HG02610 (cell line): ENCODE results near the gene KASH5.

Source experiments
- ATAC-seq: cut with Tn5 transposase; IDR thresholded peaks from one replicate; pipeline ENCODE4 v1.9.1; 2021; ENCODE audit warnings: mild to moderate bottlenecking, moderate library complexity; ENCODE audit not compliant: unreplicated experiment

Gene KASH5

DNA sequence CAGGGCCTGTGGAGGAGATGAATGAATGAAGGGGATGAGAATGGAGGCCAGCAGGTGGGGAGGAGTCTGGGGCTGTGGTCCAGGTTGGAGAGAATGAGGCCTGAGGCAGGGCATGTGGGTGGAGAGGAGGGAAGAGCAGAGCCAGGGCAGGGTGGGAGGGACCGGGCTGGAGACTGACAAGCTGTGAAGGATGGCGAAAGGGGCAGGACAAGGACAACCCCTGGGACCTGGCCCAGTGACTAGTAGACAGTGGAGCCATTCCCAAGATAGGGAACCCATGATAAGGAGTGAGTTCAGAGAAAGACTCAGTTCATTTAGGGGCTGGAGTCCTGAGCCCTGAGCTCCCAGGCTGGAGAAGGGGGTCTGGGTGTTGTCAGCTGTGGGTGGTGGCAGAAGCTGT, 32.2 kb downstream of the KASH5 start:
- ATAC-seq = no peak

DNA sequence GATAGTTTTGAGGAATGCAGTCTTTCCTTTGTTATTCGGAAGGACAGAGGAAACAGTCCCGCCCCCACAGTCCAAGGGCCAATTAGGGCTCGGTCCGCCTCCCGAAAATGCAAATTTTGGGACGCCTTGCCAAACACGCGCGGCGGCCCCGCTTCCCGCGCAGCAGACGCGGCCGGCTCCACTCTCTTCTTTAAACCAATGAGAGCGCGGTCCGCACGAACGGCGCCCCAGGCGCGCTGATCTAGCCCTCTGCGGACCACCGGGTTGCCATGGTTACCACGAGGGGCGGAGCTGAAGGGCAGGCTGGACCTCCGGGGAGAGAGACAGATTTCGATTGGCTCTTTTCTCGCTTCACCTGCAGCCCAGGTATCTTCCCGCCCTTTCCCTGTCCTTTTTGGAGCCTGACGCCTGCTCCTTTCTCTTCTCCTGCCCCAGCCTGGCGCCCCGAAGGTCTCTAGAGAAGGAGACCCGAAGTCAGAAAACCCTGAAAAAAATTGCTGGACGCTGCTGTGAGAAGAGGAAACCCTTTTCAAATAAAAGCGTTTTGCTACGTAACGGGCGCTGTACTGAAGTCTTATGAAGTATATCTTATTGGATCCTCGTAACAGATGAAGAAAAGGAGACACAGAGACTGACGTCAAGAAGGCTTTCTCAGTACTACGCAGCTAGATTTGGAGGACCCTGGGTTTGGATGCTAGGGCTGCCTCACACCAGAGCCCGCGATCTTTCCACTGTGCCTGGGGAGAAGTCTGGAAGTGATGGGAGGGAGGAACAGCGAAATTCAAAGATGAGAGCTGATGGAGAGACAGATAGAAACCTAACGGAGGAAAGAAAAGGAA, 33.2 kb downstream of the KASH5 start:
- ATAC-seq = no peak

DNA sequence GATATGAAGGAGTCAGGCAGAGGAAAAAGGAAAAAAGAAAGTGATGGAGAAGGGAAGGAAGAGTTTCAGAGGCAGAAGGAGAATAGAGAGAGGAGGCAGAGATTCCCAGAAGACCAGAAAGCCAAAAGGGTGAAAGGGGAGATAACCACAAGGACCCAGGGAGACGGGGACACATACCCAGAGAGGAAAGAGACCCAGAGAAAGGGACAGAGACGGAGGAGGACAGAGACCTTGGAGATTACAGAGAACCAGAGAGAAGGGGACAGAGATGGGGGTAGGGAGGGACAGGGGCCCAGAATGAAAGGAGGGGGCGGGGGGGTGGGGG, 33.8 kb downstream of the KASH5 start:
- no peak for ATAC-seq

DNA sequence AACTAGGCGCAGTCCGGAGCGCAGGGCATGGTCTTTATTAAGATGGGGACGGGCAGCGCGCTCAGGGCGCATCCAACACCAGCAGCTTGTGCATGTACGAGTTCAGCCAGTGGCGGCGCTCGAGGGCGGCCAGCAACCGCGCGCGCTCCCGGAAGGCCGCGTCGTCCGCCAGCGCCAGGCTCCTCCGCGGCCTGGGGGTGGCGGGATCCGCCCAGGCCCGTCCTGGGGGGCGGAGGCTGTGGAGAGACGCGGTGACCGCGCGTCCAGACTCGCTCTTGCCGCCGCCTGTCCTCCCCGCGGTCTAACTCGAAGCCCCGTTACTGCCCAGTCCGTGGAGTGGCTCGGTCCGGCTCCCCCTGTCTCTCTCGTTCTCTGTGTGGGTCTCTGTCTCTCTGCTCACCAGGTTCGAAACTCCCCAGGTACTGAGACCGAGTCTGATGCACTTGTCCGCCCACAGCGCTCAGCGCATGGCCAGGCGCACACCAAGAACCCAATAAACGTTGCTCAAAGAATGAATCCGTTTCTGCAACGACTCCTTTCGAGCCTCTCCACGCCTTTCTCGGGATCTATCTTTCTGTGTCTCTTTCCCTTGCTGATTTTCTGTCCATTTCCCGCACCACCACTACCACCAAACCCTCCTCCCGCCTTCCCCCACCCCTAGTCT, 34.5 kb downstream of the KASH5 start:
- ATAC-seq = no peak

DNA sequence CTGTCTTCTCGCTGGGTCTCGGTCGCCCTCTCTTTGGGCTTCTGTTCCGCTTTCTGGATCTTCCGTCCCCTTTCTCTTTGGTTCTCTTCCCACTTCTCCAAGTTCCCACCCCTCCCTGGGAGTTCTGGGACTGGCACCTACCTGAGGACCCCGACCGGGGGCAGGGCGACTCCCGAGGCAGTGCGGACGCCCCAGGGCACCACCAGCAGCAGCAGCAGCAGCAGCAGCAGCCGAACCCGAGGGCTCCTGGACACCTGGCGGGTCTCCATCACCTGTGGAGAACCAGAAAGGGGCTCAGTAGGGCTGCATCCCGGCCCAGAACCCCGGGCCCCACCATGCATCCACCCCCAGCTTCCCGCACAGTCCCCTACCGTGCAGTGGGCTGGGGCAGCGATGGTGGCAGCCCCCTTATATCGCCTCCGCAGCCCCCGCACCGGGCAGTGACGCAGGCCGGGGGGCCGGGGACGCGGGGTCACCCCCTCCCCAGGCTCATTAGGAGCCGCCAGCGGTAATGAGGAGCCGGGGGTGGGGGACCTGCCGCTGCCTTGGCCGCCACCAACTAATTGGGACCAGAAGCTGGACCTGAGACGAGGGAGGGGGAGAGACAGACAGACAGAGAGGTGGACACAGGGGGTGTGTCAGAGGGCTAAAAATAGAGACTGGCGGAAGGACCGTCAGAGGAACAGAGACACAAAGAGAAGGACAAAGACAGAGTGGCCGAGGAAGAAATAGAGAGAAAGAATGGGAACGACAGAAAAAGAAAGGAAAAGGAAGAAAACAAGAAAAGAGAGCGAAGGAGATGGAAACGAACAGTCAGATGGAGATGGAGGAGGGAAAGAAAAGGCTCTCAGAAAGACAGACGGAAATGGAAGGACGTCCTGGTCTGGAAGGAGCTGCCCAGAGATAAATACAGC, 35.3 kb downstream of the KASH5 start, which contains the start of gene PTH2:
TSS of gene PTH2 (minus strand) at position 371 of the 914 bp plus-strand sequence. CDS start at position 269, 102 bp downstream.
- no peak for ATAC-seq

DNA sequence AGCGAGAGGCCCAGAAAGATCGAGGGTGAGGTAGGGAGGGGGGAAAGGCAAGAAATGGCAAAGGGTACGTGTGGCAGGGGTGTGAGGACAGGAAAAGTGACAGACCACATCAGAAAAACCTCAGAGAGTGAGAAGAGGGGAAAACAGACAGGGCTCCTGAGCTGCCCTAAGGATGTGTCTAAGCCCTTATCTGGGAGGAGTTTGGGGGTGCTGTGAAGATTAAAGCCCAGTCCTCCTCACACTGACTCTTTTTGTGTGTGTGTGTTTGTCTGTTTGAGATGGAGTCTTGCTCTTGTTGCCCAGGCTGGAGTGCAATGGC, 35.9 kb downstream of the KASH5 start:
- no peak for ATAC-seq

DNA sequence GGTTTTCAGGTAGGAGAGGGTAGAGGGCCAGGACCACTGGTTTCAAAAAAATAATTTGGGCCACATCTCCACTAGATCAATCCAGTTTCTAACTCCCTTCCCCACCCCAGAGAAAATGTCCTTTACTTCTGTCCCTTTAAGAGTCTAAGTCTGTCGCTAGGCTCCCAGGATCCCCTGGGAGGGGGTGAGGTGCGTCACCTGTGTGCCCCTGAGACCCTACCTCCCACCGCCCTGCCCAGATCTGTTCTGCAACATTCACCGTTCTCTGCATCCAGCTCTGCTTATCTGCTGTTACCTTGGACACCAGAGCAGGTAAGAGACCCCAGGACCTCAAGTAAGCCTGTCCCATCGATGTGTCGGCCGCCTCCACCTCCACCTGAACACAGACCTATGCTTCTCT, 37.1 kb downstream of the KASH5 start, which contains the start of gene GFY:
TSS of gene GFY (plus strand) at position 211 of the 400 bp plus-strand sequence. CDS start 1,043 bp downstream, outside the sequence.
- ATAC-seq = no peak

DNA sequence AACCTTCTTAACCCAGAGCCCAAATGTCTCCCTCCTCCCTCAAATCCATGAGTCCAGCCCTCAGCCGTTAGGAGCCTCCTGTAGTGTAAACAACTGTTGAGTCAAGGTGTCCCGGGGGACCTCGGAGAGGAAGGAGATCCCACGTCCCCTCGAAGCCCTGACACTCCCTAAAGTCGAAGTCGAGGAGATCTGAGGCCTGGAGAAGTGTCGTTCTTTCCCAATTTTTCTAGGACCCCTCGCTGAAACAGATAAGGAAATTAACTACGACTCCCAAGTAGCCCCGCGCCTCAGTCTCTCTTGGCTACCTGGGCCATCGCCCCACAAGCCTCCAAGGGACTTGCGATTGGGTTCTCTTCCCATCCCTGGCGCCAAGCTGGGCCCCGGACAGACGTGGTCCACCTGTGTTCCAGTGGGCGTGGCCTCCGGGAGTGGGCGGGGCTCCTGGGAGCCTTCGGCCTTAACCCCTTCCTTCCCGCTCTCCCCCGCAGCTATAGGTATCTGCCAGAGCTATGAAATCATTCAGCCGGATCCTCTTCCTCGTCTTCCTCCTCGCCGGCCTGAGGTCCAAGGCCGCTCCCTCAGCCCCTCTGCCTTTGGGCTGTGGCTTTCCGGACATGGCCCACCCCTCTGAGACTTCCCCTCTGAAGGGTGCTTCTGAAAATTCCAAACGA, 38.0 kb downstream of the KASH5 start:
- ATAC-seq = no peak

DNA sequence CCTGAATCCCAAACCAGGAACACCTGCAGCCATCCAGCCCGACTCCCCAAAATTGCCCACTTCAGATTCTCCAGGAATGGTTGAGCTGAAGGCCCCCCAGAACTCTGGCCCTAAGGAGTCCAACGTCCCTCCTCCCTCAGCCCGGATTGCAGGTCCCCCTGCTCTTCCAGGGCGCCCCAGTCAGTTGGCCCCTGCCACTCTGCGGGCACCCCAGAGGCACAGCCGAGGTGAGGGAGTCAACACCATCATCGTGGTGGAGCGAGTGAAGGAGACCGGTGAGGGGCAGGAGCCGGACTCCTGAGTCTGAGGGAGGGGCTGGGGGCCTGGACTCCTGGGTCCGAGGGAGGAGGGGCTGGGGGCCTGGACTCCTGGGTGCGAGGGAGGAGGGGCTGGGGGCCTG, 39.3 kb downstream of the KASH5 start:
- no peak for ATAC-seq

DNA sequence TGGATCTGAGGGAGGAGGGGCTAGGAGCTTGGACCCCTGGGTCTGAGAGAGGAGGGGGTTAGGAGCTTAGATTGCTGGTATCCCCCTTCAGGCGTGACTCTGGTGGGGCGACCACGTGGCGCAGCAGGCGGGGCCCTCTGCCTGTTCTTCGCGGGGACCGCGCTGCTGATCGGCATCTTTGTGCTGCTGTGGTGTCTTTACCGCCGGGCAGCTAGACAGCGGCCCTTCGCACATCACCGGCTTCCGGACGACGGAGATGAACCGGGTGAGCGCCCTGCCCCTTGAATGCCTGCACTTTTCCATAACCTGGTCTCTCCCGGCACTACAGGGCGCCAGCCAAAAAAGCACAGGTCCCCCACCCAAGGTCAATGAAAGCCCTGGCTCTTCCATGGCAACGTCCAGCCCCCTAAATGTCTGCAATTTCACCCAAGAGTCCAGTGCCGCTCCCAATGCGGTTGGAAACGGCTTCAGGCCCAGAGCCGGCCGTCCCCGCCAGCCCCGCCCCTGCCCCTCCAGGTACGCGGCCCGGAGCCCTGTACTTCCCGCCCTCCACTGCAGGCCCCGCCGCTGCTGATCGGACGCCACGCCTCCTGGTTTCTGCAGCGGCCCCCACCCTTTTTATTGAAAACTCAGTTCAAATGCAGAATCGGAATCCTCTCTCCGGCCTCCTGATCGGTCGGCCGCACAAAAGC, 40.0 kb downstream of the KASH5 start:
- no peak for ATAC-seq

DNA sequence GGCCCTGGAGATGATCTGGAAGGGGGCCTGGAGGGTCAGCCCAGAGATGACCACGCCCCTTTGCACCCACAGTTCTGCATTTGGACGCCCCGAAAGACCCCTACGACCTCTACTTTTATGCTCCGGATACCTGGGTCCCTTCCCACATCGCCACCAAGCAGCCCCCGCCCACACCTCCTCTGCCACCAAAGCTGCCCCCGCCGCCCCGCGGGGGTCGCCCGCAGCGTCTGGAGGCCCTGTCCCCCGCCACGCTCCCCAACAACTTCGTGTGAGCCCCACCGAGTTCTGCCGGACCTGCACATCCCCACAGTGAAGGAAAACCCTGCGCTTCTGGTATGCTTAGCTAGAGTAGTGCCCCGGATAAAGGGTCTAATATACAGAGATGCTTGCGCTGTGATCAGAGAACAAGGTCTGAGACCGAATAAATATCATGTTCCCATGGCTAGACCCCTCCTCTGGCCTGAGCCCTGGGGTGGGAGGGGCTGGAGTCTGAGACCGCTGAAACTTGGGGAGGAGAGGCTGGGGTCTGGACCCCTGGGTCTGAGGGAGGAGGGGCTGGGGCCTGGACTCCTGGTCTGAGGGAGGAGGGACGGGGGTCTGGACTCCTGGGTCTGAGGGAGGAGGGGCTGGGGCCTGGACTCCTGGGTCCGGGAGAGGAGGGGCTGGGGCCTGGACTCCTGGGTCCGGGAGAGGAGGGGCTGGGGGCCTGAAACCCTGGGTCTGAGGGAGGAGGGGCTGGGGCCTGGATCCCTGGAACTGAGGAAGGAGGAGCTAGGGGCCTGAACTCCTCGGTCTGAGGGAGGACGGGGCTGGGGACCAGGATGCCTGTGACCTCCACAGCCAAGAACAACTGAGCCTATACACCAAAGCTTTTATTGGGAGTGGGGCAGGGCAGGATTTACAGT, 40.8 kb downstream of the KASH5 start:
- no peak for ATAC-seq

DNA sequence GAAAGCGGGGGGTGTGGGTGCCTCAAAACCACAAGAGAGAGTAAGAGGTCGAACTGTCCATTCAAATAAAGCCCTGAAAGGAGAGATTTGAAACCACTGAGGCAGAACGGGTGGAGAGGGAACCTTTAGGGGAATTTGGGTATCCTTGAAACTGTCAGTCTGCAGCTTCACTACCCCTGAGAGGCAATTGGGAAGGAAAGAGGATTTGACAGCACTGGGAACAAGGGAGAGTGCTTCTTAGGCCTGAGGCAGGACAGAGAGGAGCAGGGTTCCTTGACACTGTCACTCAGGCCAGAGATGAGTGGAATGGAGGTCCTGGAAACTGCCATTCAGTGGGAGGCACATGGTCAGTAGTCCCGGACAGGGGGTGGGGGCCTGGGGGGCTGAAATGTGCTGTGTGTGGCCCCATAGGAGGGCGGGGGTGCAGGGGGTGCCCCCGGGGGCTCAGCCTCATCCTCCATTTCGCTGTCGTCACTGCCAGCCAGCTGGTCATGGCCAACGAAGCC, 42.2 kb downstream of the KASH5 start:
- no peak for ATAC-seq

DNA sequence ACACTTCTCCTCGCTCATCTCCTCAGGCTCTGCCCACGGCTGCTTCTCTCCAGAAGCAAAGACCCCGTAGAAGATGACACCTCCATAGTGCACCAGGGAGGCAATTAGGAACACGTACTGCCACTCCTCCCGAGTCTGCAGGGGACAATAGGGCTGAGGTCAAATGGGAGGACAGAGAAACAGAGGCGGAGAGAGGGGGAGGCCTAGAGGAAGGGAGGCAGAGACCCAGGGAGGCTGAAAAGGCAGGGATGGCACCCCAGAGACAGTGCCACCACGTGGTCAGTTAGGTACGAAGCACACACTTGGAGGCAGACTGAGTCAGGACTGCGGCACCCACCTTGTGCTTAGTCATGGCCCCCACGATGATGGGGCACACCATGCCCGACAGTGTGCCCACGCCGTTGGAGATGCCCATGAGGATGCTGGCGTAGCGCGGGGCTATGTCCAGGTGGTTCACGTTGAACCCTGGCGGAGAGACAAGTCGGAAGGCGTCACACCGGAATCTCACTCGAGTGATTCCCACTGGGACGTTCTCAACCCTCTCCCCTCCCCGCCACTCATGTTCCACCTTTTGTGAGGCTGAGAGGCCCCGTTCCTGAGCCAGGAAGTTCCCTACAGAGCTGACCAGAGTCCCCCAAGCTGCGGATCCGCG, 42.8 kb downstream of the KASH5 start:
- ATAC-seq = no peak

DNA sequence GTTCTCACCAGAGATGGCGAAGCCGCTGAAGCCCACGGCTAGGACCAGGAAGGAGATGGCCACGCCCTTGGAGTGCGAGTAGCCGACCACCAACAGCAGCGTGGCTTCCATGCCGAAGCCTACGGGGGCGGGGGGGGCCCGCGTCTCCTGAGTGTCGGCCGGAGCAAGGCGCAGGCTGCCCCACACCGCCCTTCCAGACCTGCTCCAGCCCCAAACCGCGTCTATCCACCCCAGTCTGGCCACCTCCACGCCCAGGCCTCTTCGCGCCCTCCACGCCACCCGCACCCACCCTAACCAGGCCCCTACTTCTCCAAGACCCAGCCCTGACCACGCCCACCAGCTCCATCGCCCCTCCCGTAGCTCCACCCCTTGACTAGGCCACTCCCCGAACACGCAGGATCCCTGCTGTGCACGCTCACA, 43.3 kb downstream of the KASH5 start:
- ATAC-seq = no peak

DNA sequence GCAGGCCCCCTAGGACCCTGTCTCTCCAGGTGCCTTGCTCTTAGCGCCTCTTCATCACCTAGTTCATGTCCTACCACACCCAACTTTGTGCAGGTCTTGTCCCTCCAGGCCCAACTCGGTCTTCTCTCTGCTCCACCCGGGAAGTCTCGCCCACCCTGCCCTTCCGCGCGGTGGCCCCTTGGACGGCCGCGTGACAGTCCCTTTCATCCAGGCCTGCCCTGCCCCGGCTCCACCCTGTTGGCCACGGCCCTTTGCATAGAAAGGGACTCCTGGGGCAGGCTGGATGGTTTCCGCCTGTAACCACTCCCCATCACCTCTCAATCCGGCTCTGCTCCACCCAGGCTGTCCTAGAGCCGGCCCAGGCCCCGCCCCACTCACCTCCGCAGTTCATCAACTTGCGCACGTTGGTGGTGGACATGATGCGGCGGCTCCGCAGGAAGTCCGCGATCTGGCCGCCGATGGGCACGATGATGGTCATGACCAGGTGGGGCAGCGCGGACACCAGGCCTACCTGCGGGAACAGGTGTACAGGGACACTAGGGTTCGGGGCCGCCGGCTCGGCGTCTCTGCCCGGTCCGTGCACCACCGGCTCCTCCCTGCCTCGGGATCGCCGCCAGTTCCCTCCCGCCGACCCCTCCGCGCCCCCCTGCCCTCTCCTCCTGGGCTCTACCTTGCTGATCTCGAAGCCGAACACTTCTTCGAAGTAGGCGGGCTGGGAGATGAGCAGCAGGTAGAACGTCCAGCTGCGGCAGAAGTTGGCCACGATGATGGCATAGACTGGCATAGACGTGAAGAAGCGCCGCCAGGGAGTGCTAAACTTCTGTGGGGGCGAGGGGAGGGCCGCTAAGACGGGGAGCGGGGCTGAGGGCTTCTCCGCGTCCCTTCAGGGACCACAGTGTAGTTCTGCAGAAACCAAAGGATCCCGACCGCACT, 44.4 kb downstream of the KASH5 start:
- no peak for ATAC-seq

DNA sequence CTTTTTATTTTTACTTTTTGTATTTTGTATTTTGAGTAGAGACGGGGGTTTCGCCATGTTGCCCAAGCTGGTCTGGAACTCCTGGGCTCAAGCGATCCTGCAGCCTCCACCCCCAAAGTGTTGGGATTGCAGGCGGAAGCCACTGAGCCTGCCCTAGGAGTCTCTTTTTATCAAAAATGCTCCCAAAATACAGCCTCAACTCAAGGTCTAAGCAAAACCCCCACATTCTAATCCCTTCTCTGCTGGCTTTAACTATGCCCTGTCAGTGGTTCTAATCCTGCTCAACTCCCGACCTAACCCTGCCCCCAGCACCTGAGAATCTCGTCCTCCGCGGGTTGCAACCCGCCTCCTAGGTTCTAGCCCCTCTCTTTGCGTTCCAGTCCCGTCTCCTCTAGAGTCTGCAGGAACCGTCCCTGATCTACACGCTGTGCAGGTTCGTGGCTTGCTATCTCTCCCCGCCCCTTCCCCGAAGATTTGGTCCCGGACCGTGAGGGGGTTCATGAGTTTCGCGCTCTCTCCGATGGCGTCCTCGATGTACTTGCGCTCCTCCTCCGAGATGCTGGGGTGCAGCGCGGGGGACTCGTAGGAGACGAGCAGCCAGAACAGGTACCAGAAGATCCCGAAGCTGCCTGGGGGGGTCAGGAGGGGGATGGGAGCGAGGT, 45.3 kb downstream of the KASH5 start:
- ATAC-seq = no peak
